ENCODE data around the gene PIAS3.

DNA sequence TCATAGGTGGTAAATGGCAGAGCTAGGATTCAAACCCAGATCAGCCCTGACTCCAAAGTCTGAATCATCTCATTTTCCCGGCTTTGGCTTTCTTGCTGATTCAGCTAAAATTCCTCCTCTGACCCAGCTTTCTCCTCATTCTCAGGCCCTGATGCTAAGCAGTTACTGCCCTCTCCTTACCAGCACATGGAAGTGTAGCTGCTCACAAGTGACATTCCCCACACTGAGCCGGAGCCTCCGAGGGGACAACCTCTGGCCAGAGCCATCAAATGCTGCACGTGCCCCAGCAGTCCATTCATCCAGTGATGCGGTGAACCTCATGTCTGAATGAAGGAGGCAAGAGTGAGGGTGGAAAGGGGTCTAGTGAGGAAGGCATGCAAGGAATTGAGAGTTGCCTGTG, 39.9 kb upstream of the PIAS3 start:
- TF ChIP-seq, protein P1, sequence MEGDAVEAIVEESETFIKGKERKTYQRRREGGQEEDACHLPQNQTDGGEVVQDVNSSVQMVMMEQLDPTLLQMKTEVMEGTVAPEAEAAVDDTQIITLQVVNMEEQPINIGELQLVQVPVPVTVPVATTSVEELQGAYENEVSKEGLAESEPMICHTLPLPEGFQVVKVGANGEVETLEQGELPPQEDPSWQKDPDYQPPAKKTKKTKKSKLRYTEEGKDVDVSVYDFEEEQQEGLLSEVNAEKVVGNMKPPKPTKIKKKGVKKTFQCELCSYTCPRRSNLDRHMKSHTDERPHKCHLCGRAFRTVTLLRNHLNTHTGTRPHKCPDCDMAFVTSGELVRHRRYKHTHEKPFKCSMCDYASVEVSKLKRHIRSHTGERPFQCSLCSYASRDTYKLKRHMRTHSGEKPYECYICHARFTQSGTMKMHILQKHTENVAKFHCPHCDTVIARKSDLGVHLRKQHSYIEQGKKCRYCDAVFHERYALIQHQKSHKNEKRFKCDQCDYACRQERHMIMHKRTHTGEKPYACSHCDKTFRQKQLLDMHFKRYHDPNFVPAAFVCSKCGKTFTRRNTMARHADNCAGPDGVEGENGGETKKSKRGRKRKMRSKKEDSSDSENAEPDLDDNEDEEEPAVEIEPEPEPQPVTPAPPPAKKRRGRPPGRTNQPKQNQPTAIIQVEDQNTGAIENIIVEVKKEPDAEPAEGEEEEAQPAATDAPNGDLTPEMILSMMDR (tag by site-specific recombination; IDR thresholded peaks at IDR 0.05), result no peak
- TF ChIP-seq, protein P2, sequence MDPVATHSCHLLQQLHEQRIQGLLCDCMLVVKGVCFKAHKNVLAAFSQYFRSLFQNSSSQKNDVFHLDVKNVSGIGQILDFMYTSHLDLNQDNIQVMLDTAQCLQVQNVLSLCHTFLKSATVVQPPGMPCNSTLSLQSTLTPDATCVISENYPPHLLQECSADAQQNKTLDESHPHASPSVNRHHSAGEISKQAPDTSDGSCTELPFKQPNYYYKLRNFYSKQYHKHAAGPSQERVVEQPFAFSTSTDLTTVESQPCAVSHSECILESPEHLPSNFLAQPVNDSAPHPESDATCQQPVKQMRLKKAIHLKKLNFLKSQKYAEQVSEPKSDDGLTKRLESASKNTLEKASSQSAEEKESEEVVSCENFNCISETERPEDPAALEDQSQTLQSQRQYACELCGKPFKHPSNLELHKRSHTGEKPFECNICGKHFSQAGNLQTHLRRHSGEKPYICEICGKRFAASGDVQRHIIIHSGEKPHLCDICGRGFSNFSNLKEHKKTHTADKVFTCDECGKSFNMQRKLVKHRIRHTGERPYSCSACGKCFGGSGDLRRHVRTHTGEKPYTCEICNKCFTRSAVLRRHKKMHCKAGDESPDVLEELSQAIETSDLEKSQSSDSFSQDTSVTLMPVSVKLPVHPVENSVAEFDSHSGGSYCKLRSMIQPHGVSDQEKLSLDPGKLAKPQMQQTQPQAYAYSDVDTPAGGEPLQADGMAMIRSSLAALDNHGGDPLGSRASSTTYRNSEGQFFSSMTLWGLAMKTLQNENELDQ (tag by site-specific recombination; IDR thresholded peaks at IDR 0.05; ENCODE audit: low read depth), result no peak
- TF ChIP-seq ZNF202 (tag by site-specific recombination; IDR thresholded peaks at IDR 0.05; ENCODE audit: borderline replicate concordance), result no peak
- TF ChIP-seq, protein P3, sequence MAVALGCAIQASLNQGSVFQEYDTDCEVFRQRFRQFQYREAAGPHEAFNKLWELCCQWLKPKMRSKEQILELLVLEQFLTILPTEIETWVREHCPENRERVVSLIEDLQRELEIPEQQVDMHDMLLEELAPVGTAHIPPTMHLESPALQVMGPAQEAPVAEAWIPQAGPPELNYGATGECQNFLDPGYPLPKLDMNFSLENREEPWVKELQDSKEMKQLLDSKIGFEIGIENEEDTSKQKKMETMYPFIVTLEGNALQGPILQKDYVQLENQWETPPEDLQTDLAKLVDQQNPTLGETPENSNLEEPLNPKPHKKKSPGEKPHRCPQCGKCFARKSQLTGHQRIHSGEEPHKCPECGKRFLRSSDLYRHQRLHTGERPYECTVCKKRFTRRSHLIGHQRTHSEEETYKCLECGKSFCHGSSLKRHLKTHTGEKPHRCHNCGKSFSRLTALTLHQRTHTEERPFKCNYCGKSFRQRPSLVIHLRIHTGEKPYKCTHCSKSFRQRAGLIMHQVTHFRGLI (tag by site-specific recombination; IDR thresholded peaks at IDR 0.05), result no peak
- TF ChIP-seq, protein P4, sequence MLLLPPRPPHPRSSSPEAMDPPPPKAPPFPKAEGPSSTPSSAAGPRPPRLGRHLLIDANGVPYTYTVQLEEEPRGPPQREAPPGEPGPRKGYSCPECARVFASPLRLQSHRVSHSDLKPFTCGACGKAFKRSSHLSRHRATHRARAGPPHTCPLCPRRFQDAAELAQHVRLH (tag by site-specific recombination; IDR thresholded peaks at IDR 0.05), result no peak

Data from HEK293 (cell line).